Nephron (organoid): Measurements from ENCODE around the gene TBX15.

Experiments used
- H3K27ac Mint-ChIP-seq, 3 experiments: 2 replicates each; pipeline ENCODE4 v1.8.0; 2020; ENCODE audit warnings: mixed read lengths in 3 of 3, mild to moderate bottlenecking in 2 of 3, moderate library complexity in 1 of 3
- H3K27me3 Mint-ChIP-seq: 2 replicates; pipeline ENCODE4 v1.8.0; 2021; ENCODE audit warnings: low read depth, mild to moderate bottlenecking, moderate library complexity, mixed read lengths
- H3K36me3 Mint-ChIP-seq: 2 replicates; pipeline ENCODE4 v1.8.0; 2020; ENCODE audit warnings: low read depth, mixed read lengths
- H3K4me1 Mint-ChIP-seq: 2 replicates; pipeline ENCODE4 v1.8.0; 2020; ENCODE audit warnings: mixed read lengths
- H3K4me3 Mint-ChIP-seq, 3 experiments: 2 replicates each; pipeline ENCODE4 v1.8.0; 2020; ENCODE audit warnings: mild to moderate bottlenecking in 3 of 3, mixed read lengths in 3 of 3, moderate library complexity in 2 of 3
- H3K9me3 Mint-ChIP-seq: 2 replicates; pipeline ENCODE4 v1.8.0; 2020; ENCODE audit warnings: mixed read lengths
- TF ChIP-seq, protein P1 (sequence below), 3 experiments: fragments of 200-600 bp; sonication (generic); IDR thresholded peaks; one replicate each; pipeline ENCODE4 v1.5.0; 2021; ENCODE audit warnings: antibody characterized with exemption in 3 of 3; ENCODE audit not compliant: unreplicated experiment in 3 of 3

TBX15 gene

DNA sequence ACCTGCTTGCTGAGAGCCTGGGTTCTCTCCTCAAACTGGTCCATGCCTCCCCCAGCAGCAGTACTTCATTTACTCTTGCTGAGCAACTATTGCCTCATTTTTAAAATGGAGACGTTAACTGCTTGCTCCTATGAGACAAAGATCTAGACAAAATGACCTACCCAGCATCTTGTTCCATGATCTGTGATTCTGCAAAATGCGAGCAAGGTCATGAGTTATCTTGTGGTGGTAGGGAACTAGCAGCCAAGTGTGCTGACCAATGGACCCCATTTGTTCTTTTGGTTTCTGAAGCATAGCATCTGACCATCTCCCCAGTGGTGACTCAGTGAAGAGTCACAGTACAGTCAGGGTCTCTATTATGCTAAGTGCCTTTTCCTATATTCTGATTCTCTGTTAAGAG lies 40.4 kb downstream of the TBX15 start:
- TF ChIP-seq, protein P1, sequence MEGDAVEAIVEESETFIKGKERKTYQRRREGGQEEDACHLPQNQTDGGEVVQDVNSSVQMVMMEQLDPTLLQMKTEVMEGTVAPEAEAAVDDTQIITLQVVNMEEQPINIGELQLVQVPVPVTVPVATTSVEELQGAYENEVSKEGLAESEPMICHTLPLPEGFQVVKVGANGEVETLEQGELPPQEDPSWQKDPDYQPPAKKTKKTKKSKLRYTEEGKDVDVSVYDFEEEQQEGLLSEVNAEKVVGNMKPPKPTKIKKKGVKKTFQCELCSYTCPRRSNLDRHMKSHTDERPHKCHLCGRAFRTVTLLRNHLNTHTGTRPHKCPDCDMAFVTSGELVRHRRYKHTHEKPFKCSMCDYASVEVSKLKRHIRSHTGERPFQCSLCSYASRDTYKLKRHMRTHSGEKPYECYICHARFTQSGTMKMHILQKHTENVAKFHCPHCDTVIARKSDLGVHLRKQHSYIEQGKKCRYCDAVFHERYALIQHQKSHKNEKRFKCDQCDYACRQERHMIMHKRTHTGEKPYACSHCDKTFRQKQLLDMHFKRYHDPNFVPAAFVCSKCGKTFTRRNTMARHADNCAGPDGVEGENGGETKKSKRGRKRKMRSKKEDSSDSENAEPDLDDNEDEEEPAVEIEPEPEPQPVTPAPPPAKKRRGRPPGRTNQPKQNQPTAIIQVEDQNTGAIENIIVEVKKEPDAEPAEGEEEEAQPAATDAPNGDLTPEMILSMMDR (IDR thresholded peaks at IDR 0.05; ENCODE audit: unreplicated experiment in 3 of 3): no peak
- no peak overlapping the region for H3K4me3 Mint-ChIP-seq
- H3K36me3 Mint-ChIP-seq: peaks cover 8% of the 10 kb centered on the region
- H3K9me3 Mint-ChIP-seq: no peaks in the 10 kb centered on the region
- no peaks in the 10 kb centered on the region for H3K27me3 Mint-ChIP-seq
- no peak overlapping the region for H3K27ac Mint-ChIP-seq
- H3K4me1 Mint-ChIP-seq: peaks cover 13% of the 10 kb centered on the region

- peaks cover 8% of the 10 kb centered on the region for H3K36me3 Mint-ChIP-seq
- TF ChIP-seq, protein P1 (IDR thresholded peaks at IDR 0.05; ENCODE audit: unreplicated experiment in 3 of 3): no peak
- no peaks in the 10 kb centered on the region for H3K27me3 Mint-ChIP-seq
- peaks cover 13% of the 10 kb centered on the region for H3K4me1 Mint-ChIP-seq
- no peaks in the 10 kb centered on the region for H3K9me3 Mint-ChIP-seq
- no peak overlapping the region for H3K4me3 Mint-ChIP-seq
- no peak overlapping the region for H3K27ac Mint-ChIP-seq
Observed at GRCh38 chr1:118947003-118947765, 41.0 kb downstream of the TBX15 start.

GRCh38 chr1:118945489-118945888 lies 42.7 kb downstream of the TBX15 start:
- H3K27me3 Mint-ChIP-seq: no peaks in the 10 kb centered on the region
- peaks cover 8% of the 10 kb centered on the region for H3K36me3 Mint-ChIP-seq
- no peak overlapping the region for H3K27ac Mint-ChIP-seq
- H3K4me3 Mint-ChIP-seq: no peak overlapping the region
- peaks cover 8% of the 10 kb centered on the region for H3K4me1 Mint-ChIP-seq
- TF ChIP-seq, protein P1 (IDR thresholded peaks at IDR 0.05; ENCODE audit: unreplicated experiment in 3 of 3): no peak
- H3K9me3 Mint-ChIP-seq: no peaks in the 10 kb centered on the region

DNA sequence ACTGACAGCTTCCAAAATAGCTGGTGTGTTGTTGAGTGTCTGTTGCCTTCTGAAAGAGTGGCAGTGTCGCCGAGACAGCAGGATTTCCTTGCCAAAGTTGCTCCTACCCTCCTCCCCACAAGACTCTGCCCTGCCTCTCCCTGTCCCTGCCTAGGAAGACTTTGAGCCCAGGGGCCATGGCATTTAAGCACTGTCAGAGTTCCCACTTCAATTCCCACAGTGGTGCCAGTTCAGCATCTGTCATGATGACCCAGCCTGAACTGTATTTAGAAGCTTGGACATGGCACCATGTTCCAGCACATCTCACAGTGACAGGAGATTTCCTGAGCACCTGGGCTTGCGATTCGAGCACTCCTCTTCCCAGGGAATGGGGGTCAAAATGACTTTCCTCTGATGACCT lies 43.6 kb downstream of the TBX15 start:
- TF ChIP-seq, protein P1 (IDR thresholded peaks at IDR 0.05; ENCODE audit: unreplicated experiment in 3 of 3): no peak
- H3K27me3 Mint-ChIP-seq: no peaks in the 10 kb centered on the region
- peaks cover 8% of the 10 kb centered on the region for H3K4me1 Mint-ChIP-seq
- H3K27ac Mint-ChIP-seq: no peak overlapping the region
- no peak overlapping the region for H3K4me3 Mint-ChIP-seq
- H3K9me3 Mint-ChIP-seq: no peaks in the 10 kb centered on the region
- peaks cover 8% of the 10 kb centered on the region for H3K36me3 Mint-ChIP-seq

DNA sequence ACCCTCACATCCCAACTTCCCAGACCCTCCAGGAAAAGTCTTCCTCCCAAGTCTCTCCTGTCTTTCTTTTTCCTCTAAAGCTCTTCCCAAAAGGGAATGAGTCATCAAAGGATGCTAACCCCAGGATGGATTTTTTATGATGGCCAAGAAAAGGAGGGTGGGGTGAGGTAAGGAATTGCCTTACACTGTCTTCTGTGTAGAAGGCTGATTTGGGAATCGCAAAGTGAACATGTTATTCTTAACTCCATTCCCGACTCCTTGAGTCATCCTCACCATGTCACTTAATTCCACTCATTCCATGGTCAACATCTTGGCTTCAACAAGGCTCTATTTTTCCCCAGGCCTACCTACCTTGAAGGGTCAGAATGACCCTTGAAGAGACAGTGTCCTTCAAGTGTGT lies 44.0 kb downstream of the TBX15 start:
- TF ChIP-seq, protein P1 (IDR thresholded peaks at IDR 0.05; ENCODE audit: unreplicated experiment in 3 of 3): no peak
- Mint-ChIP-seq H3K9me3 (no peaks in the 10 kb centered on the region), H3K36me3 (peaks cover 8% of the 10 kb centered on the region), H3K4me3 (no peak overlapping the region), H3K27me3 (no peaks in the 10 kb centered on the region), H3K4me1 (peaks cover 5% of the 10 kb centered on the region), H3K27ac (no peak overlapping the region)

GRCh38 chr1:118940957-118941356 lies 47.2 kb downstream of the TBX15 start:
- Mint-ChIP-seq H3K27me3 (no peaks in the 10 kb centered on the region), H3K27ac (no peak overlapping the region), H3K9me3 (no peaks in the 10 kb centered on the region), H3K36me3 (peaks cover 8% of the 10 kb centered on the region), H3K4me3 (no peak overlapping the region), H3K4me1 (peaks cover 23% of the 10 kb centered on the region)
- TF ChIP-seq, protein P1 (IDR thresholded peaks at IDR 0.05; ENCODE audit: unreplicated experiment in 3 of 3): no peak
